Upper lobe of left lung (tissue), 4 donors: ENCODE measurements around the gene PFN2.
"Not testable (repeated sequence)": the region's sequence is repeated elsewhere in the genome, so short reads cannot be mapped to it uniquely, and the experiment has no call there.

ENCODE experiments used
- CTCF ChIP-seq, 6 experiments: fragments of 450-650 bp in 4 of 6; fragments of 200-600 bp in 2 of 6; sonication (generic) in 2 of 6; IDR thresholded peaks; one replicate each; pipeline ENCODE4 v1.5.1; 2016 to 2019; ENCODE audit warnings: antibody characterized with exemption in 6 of 6
- EP300 ChIP-seq, 4 donors: sonication (generic); formaldehyde crosslinking; IDR thresholded peaks; one replicate each; pipeline ENCODE4 v1.5.1; 2017; ENCODE audit warnings: antibody characterized with exemption in 4 of 4, control low read depth in 2 of 4
- POLR2A ChIP-seq, 4 donors: fragments of 450-650 bp; IDR thresholded peaks; one replicate each; pipeline ENCODE4 v1.5.1; 2016 to 2017; ENCODE audit warnings: antibody characterized with exemption in 4 of 4, mild to moderate bottlenecking in 2 of 4

- TF ChIP-seq CTCF, EP300, POLR2A (IDR thresholded peaks at IDR 0.05): not testable (repeated sequence)
Observed at GRCh38 chr3:149983053-149983452, 12.4 kb upstream of the PFN2 start.
